Dermis blood vessel endothelial cell (primary cell): ENCODE results near the gene PLEKHA6. TPM values are rescaled to one million over a fixed set of nuclear protein-coding genes. Genes with fewer than 3 reads are reported as not detected.

Source experiments
- DNase-seq: peaks from one replicate; pipeline ENCODE4 v3.0.0; 2010
- total RNA-seq: library from RNA; depleted of rRNA; stranded (reverse); fragments of >200 nt; gene quantifications from 2 replicates; pipeline ENCODE4 v1.2.3, GENCODE V29; 2014

Gene PLEKHA6
- total RNA-seq, 1 donor from 2014 or later = 0.51 TPM

DNA sequence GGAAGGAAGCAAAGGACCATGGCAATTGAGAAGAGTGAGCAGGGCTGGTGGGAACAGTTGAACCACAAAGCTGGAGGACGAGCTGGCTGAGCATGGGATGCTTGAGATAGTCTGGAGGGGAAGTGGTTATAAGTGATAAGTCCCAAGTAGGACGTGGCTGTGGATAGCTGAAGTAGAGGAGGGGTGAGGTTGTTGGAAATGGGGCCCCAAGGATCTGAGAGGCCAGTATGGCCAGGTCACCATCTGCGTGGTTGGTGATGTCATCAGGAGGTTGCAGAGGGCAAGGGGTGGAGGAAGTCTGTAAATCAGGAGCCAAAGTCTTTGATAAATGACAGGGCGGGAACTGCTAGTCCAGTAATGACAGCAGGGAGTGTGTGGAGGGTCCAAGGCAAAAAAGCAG lies 182.6 kb downstream of the PLEKHA6 start:
- no peak for DNase-seq

DNA sequence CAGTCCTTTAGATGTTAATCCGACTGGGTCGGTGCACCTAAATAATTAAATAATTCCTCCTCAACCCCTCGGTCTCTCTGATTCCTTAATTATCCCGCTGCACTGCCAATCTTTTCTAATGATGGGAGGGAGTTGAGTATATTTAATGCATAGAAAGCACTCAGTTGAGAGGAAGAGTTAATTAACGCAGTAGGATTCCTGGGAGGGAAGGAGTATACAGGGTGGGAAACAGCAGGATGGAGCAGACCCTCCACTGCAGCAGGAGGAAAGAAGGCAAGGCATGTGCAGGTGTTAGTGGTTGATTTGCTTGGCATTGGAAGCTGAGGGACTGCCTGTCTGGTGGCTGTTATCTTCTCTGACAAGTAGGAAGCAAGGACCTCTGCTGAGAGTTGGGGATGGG lies 183.7 kb downstream of the PLEKHA6 start:
- DNase-seq = no peak

DNA sequence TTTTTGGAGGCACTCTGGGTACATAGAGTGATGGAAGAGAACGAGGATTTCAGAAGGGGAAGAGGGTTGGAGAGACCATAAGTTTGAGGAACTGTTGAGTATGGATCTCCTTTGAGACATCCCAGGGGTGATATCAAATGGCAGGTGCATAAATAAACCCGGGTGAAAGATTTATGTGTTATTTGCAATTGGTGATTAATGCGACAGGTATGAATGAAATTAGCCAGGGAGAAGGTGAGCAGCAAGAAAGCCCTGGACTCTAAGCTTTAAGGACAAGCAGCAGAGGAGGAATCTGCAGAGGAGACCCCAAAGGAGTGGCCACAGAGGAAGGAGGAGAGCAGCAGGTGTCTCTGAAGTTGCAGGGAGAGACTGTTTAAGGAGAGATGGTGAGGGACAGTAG lies 184.8 kb downstream of the PLEKHA6 start:
- DNase-seq = no peak

DNA sequence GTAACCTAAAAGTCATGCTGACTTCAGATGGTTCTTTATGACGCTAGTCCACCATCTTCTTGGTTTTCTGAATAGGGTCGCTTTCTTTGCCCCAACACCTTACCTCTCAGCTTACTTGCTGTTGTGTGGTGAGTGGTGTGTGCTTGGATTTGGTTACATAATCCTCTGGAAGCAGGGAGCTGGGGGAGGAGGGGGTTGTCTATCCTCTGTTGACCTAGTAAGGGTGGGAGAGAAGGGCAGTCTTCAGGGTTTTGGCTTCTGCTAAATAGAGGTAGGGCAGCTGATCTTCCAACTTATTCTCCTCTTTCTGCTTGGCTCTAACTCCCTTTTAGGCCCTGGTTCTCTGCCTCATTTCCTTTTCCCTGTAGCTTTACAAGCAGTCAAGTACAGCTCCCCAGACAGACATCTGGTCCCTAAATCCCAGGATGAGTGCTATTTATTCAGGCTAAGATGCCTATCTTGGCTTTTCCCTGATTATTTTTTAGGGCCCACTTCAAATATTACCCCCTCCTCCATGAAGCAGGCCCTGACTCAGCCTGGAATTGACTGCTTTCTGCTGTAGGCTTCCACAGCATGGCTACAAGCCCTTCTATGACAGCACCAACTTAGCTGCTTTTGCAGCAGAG lies 187.2 kb downstream of the PLEKHA6 start:
- no peak for DNase-seq

DNA sequence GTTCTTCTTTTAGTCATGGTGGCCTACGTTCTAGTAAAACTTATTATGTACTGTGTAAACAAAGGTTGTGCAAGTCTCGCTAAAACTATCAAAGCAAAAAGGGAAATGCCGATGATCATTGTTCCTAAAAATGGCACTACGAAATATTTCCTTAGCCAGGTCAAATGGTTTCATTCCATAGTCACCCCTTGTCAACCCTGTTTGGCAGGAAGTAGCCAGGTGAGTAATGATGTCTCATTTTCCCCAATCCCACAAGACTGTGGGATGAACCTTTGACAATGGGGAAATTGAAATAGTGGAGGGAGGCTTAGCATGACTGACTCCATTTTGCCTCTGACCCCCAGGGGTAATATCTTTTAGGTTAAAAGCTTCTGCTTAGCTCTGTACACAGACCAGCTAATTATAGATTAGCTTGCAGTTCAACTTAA lies 188.0 kb downstream of the PLEKHA6 start:
- DNase-seq = peak; percentile 77

DNA sequence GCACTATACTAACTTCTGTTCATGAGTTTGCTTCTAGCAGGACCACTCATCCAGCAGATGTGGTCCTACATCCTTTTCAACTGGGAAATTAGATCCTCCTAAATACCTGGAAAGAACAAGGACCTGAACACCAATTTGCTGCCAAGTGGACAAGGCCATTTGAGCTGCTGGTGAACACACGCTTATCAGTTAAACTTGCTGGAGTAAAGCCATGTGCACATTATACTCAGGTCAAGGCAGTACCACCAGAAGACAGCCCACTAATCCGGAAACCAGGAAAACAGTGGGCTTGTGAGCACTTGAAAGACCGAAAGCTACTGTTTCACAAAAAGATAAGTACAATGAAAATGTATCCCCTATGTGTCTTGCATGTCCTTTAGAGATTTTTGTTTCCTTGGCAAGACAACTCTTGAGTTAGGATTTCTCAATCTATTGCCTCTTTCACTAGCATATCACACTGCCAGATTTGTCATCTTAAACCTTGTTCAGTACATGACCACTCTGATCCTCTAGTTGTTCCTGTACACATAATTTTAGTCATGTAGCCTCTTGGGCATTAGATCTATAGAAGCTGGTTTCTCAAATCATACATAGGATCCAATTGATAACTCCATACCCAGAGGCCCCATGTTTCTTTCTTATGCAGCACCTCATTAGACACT lies 189.1 kb downstream of the PLEKHA6 start:
- DNase-seq = no peak

DNA sequence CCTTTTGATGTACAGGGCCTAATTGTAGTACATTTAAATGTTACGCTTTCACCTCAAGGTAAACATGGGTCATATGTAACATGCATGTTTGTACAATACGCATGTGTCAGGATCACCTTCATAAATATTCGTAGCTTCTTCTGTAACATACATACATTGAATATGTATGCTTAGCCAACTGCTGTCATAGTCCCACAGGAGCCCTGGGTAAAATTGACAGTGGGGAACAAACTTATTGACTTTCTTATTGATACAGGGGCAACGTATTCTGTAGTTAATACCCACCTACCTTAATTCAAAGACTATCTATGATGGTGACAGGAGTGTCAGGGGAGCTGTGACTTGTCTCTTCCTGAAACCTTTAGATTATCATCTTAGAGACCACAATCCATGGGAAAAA lies 189.9 kb downstream of the PLEKHA6 start:
- no peak for DNase-seq

Other genes starting within 250 kb of the PLEKHA6 start
- gene ETNK2, start 207.9 kb downstream of the PLEKHA6 start, total RNA-seq = 9.9 and 10.7 TPM in 2 replicates
- not detected in 2 replicates for gene REN, start 193.6 kb downstream of the PLEKHA6 start, total RNA-seq
- gene KISS1, start 163.4 kb downstream of the PLEKHA6 start, total RNA-seq = 0.14 TPM in 1 of 2 replicates, not detected in the other
- not detected in 2 replicates for gene GOLT1A, start 145.9 kb downstream of the PLEKHA6 start, total RNA-seq
- gene PPP1R15B, start 51.9 kb upstream of the PLEKHA6 start, total RNA-seq = 28.2 and 37.0 TPM in 2 replicates
- gene PIK3C2B, start 134.9 kb upstream of the PLEKHA6 start, total RNA-seq = 29.3 and 37.3 TPM in 2 replicates
- gene MDM4, start 156.5 kb upstream of the PLEKHA6 start, total RNA-seq = 19.3 and 30.8 TPM in 2 replicates